ENCODE results near the gene KCTD18. TPM values are rescaled to one million over a fixed set of nuclear protein-coding genes. Genes with fewer than 3 reads are reported as not detected.

Gene KCTD18
- total RNA-seq, 1 donor from 2014 or later, result 18.5 TPM

- Mint-ChIP-seq H3K36me3 (ENCODE audit: low read depth) (no peaks in the 10 kb centered on the region), H3K27ac (no peak overlapping the region), H3K9me3 (no peaks in the 10 kb centered on the region), H3K4me3 (no peak overlapping the region), H3K27me3 (no peaks in the 10 kb centered on the region), H3K4me1 (peaks cover 7% of the 10 kb centered on the region)
- TF ChIP-seq CTCF (IDR thresholded peaks at IDR 0.05), result no peak
- ATAC-seq (ENCODE audit: low read depth) (no peak), DNase-seq (no peak)
- ChIA-PET CTCF (interaction anchor here (1.8 kb wide), 1 partner anchor 496 kb away, joined by 5 read pairs; no protein-coding TSS in a partner anchor), POLR2A (no interaction called here)
- intact Hi-C loops (cut with micrococcal nuclease), result no loop called here
These were observed 34.1 kb downstream of the KCTD18 start for GRCh38 chr2:200475795-200476194.

GRCh38 chr2:200472853-200473464, 36.9 kb downstream of the KCTD18 start:
- ChIA-PET POLR2A (interaction anchor here (0.7 kb wide), 1 partner anchor 560 kb away, joined by 3 read pairs; no protein-coding TSS in a partner anchor), CTCF (interaction anchor here (0.9 to 2.9 kb wide), 3 partner anchors 489 to 769 kb away, joined by 3 to 16 read pairs (median 6); no protein-coding TSS in a partner anchor)
- no peaks in the 10 kb centered on the region for H3K36me3 Mint-ChIP-seq (ENCODE audit: low read depth)
- H3K27ac Mint-ChIP-seq, result no peak overlapping the region
- no peak overlapping the region for H3K4me3 Mint-ChIP-seq
- intact Hi-C loops (cut with micrococcal nuclease), result loop anchor here (5.0 kb wide), 1 partner anchor 101 kb away; no protein-coding TSS in a partner anchor
- no peaks in the 10 kb centered on the region for H3K27me3 Mint-ChIP-seq
- DNase-seq, result no peak
- no peaks in the 10 kb centered on the region for H3K9me3 Mint-ChIP-seq
- ATAC-seq (ENCODE audit: low read depth), result no peak
- TF ChIP-seq CTCF (IDR thresholded peaks at IDR 0.05), result no peak
- H3K4me1 Mint-ChIP-seq, result peaks cover 10% of the 10 kb centered on the region

GRCh38 chr2:200471928-200472645, 37.8 kb downstream of the KCTD18 start:
- ATAC-seq (ENCODE audit: low read depth) (no peak), DNase-seq (no peak)
- Mint-ChIP-seq H3K27me3 (no peaks in the 10 kb centered on the region), H3K9me3 (no peaks in the 10 kb centered on the region), H3K4me1 (peaks cover 17% of the 10 kb centered on the region), H3K27ac (no peak overlapping the region), H3K36me3 (ENCODE audit: low read depth) (no peaks in the 10 kb centered on the region), H3K4me3 (no peak overlapping the region)
- intact Hi-C loops (cut with micrococcal nuclease), result loop anchor here (1.0 to 5.0 kb wide), 2 partner anchors 100 to 492 kb away; no protein-coding TSS in a partner anchor
- ChIA-PET CTCF (interaction anchor here (0.9 to 3.0 kb wide), 6 partner anchors 9 to 768 kb away, joined by 3 to 16 read pairs (median 6); no protein-coding TSS in a partner anchor), POLR2A (interaction anchor here (0.7 kb wide), 1 partner anchor 559 kb away, joined by 3 read pairs; no protein-coding TSS in a partner anchor)
- no peak for TF ChIP-seq CTCF (IDR thresholded peaks at IDR 0.05)

GRCh38 chr2:200471324-200471848, 38.5 kb downstream of the KCTD18 start:
- Mint-ChIP-seq H3K27ac (no peak overlapping the region), H3K9me3 (no peaks in the 10 kb centered on the region), H3K27me3 (no peaks in the 10 kb centered on the region), H3K36me3 (ENCODE audit: low read depth) (no peaks in the 10 kb centered on the region), H3K4me1 (peaks cover 24% of the 10 kb centered on the region), H3K4me3 (no peak overlapping the region)
- TF ChIP-seq CTCF (IDR thresholded peaks at IDR 0.05), result no peak
- POLR2A ChIA-PET, result no interaction called here
- intact Hi-C loops (cut with micrococcal nuclease), result loop anchor here (1.0 to 5.0 kb wide), 2 partner anchors 99 to 491 kb away; no protein-coding TSS in a partner anchor
- CTCF ChIA-PET, result interaction anchor here (1.5 to 3.0 kb wide), 5 partner anchors 10 to 767 kb away, joined by 5 to 16 read pairs (median 6); no protein-coding TSS in a partner anchor
- DNase-seq (no peak), ATAC-seq (ENCODE audit: low read depth) (peak; percentile 50)

All from activated B cell treated with CpG ODN at 0.5 μM for 24 hours (primary cell).